Fibroblast of skin of abdomen (primary cell): ENCODE results near the gene CHST1.

Experiments
- DNase-seq: peaks from one replicate; pipeline ENCODE4 v3.0.0-alpha.2; 2013

The CHST1 gene

DNA sequence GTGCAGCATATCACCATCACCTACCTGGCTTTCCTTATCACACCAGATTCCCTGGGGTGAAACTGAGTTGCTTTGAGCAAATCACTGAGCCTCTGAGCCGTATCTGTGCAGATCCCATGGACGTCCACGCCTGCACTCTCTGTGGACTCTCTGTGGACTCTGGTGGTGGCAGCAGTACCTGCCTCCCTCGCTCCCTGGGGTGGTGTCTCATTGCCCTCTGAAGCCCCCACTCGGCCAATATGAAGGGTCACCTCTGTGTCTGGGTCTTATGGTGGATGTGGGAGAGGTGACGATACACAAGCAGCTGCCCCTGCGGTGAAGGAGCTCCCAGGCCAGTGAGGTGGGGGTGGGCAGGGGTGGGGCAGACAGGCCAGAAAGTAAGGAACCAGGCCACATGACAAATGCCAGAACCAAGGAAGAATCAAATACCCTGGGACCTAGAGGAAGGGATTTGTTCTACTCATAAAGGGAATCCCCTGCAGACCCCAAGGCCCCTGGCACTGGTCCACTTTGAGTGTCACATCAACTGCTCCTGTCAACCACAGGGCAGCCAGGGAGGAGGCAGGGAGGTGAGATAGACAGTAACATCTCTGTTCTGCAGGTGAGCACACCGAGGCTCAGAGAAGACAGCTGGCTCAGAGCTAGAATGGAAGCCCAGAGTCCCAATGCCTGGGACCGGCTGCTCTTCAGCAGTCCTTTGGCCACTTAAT is 9.2 kb upstream of the CHST1 start:
- no peak for DNase-seq

DNA sequence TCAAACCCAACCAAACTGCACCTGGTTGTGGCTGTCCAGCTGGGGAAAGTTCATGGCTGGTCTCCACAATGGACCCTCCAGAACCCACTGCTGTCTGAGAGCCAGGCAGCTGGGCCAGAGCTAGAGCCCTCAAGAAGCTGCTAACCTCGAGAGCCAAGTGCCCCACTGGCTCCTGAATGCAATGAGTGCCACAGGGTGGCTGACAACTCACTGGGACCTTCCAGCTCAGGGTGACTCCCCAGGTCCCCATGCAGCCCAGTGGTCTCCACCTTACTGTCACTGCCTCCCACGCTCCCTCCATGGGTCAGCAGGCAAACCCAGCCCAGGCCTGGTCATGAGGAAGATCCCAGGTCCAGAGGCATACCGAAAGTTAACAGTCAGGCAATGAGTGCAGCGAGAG is 8.0 kb upstream of the CHST1 start:
- DNase-seq = no peak

- no peak for DNase-seq
Observed at GRCh38 chr11:45672593-45672992, 7.2 kb upstream of the CHST1 start.

DNA sequence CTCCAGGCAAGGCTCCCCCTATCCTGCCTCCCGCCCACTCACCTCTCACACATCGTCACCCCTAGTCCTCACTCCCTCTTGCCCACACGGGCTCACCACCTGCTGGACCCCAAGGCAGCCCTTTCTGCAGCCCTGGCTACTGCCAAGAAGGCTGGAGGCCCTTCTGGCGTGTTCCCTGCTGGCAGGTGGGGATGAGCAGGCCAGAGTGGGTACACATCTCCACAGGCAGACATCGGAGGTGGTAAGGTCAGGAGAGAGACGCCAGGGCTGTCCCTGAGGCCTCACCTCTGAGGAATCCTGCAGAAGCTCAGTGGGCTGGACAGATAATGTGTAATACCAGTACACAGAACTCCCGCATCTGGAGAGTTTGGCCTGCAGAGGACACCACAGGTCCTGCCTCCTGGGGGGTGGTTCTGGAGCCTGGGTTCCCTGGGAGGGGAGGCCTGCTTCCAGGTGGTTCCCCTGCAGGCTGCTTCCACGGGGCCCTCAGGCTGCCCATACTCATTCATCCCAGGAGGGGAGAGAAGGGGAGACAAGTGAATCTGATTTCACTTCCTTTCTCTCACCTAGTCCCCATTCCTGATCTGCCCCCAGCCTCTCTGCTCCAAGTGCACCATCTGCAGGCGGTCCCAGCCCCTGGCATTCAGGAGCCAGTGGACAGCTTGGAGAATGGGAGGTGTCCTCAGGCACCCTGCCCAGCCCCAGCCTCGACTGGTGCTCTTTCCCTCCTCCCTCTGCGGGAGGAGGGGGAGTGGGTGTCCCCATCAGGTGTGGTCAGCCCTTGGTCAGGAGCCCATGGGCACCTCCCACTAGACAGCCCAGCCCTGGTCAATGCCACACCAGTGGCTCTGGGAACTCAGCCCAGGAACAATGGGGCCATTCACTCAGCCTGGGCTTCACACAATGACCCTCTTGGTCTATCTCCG is 6.1 kb upstream of the CHST1 start:
- no peak for DNase-seq

- DNase-seq = no peak
Observed at GRCh38 chr11:45670386-45671135, 5.1 kb upstream of the CHST1 start.

- DNase-seq = no peak
Observed at GRCh38 chr11:45669956-45670355, 4.5 kb upstream of the CHST1 start.

- no peak for DNase-seq
Observed at GRCh38 chr11:45669146-45669545, 3.7 kb upstream of the CHST1 start.

DNA sequence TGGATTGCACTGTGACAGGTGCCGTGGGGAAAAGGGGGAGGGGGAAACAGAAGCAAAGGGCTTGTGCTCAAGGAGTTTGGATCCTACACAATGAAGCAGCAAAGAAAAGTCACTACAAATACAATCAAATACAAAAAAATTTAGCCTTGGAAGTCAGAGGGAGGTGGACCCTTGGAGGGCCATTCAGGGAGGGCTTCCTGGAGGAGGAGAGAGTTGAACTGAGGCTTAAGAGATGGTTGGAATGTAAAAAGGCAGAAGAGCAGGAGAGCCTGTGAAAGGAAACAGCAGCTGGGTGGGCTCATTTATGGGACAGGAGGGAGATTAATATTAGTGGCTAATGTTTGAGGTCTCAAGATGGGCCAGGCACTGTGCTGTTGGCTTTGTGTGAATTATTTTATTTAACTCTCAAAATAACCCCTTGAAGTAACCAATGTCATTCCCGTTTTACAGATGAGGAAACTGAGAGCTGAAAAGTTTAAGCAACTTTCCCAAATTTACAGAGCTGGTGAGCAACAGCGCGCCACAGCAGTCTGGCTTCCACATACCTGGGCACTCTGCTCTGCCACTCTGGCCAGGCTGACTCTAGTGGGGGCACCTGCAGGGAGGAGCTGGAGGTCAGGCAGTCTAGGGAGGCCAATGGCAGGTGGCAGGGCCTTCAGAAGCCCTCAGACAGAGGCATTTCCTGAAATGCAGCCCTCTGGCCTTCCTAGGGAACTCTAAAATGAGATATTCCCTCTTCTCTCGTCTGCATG is 2.7 kb upstream of the CHST1 start:
- no peak for DNase-seq

DNA sequence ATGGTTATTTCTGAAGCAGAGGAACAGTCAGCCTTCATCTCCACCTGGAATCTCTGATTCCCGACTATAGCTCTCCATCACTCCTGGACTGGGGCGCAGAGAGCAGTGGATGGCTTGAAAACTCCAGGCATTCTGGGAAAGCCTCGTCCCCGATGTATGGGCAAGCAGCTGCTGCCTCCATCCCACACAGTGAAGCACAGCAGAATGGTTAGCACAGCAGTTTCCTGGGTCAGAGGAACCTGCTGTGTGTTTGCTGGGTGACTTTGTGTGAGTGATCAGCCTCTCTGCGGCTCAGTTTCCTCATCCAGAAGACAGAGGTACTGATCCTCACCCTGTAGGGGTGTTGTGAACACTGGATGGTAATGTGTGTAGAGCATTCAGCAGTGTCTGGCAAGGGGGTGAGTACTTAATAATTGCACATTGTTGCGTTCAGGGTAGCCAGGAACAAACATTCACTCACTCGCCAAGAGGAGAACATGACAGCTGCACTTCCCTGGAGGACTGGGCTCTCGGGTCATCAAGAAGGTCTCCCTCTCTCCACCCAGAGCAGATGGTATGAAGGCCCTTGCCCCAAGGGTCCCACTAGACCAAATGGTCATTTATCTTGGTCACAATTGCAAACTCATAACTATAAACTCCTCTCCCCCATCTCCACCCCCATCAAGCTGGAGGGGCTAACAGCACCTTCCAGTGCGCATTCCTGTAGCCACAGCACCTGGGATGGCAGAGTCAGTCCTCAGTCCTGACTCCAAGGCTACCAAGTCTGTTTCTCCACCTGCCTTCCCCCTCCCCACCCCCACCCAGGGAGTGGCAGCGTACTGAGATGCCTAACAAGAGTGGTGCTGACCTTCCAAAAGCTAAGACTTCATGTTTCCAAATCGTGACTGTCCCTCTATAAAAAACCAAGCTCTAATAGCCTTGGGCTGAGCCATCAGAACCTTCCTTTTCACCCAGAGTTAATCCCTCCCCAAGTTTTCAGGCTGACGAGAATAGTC is 1.5 kb upstream of the CHST1 start:
- DNase-seq = no peak

- DNase-seq = no peak
Observed at GRCh38 chr11:45665933-45666647, 668 bp upstream of the CHST1 start.

DNA sequence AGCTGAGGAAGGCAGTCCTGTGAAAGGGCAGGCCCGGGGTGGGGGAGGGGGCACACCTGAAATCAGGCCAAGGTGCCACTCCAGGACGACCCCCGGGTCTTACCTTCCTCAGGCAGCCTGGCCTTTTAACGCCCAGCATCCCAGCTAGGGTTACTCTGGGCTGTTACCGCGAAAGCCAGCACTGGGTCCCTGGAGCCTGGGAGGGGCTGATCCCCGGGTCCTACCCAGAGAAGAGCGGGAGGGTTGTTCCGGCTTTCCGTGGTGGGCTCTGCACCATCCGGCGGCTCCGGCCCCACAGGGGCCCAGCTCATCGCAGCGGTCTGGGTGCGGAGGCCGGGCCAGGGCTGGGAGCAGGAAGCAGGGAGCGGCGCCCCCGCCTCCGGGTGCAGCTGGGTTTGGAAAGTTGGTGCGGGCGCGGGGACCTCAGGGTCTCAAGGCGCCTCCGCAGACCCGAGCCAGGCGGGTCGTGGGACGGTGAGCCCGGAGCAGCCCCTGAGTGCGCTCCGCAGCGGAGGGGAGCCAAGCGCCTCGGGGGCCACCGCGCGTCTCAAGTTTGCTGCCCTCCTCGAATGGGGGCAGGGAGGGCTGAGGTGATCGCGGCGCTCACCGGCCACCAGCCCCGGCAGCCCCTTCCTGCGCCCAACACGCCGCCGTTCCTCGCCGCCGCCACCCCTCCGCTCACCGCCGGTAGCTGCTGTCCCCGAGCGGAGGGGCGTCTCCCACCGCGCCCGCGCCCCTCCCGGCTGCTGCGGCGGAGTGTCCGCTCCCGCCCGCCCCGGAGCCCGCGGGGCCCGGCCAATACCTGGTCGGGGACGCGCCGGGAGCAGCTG is 831 bp downstream of the CHST1 start:
- no peak for DNase-seq

DNA sequence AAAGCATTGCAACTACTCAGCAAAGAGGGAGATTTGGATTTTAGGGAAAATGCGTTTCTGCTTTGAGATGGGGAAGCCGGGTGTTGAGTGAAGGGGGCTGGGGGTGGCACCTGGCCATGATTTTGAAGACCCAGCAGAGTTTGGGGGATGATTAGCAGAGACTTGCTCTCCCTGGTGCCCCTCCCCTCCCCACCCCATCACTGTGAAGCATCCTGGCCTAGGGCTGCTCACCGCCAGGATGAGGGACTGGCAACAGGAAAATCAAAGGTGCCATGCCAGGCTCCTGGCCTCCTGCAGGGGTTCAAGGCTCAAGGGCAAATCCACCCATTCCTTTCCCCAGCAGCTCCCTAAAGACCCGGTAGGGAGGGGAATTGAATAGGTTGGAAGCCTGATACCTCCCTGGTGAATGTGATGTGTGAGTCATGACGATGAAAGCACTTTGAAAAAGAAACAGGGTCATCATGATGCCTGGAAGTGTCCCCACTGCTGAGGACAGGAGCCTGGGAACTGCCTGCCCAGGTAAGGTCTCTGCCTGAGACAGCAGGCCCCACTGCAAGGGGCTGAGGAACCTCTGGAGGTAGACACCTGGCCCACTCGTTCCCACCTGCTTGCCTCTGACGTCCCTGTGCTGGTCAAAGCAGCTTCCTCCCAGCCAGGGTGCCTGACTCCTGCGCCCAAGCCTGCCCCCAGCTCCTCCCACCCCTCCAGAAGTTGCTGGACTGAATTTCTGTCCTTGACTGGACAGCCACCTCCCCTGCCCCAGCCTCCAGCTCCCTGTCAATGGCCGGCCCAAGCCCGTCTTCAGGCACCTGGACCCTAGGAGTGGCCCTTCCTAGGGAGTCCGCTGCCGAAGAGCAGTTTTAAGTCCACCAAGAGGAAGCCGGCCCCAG is 1.7 kb downstream of the CHST1 start:
- DNase-seq = peak; percentile 29

- DNase-seq = peak; percentile 93
Observed at GRCh38 chr11:45662665-45663485, 2.5 kb downstream of the CHST1 start.

GRCh38 chr11:45662096-45662664 is 3.2 kb downstream of the CHST1 start:
- no peak for DNase-seq

GRCh38 chr11:45661439-45662055 is 3.9 kb downstream of the CHST1 start:
- no peak for DNase-seq

DNA sequence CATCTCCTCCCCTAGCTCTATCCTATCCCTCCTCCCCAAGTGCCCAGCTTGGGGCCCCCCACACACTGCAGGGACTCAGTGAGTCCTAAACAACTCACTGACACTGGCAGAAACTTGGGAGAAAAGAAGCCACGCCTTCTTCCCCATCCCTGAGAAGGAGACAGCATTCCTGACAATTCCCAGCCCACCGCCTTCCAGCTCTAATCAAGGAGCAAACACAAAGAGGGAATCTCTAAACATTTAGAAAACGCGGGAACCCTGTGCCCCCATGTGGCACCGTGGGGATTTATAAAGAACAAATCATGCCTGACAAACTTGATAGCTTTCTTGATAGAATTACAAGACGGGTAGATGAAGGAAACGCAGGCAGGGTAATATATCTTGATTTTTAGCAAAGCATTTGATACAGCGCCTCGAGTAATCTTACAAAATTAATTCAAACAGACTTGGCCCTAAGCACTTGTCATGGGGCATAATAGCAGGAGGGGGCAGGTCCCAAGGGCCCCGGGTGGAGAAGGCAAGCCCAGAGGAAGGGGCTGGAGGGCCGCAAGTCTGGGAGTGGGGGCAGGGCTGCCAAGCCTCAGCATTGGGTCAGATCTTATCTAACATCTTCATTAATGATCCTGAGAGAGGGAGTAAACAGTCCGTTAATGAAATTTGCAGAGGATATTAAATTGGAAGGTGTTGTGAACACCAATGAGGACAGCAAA is 4.5 kb downstream of the CHST1 start:
- no peak for DNase-seq
